Lower leg skin (tissue), 4 donors: ENCODE results near the gene ZNF618. TPM values are rescaled to one million over a fixed set of nuclear protein-coding genes. Genes with fewer than 3 reads are reported as not detected.

Source experiments
- DNase-seq, 2 donors: peaks; one replicate each; pipeline ENCODE4 v3.0.0-alpha.2; 2019; ENCODE audit warnings: low spot score in 2 of 2
- H3K4me3 ChIP-seq: fragments of 200-600 bp; sonication (generic); 2 replicates; pipeline ENCODE4 v1.5.1; 2017; ENCODE audit warnings: mild to moderate bottlenecking, low read depth; ENCODE audit not compliant: poor library complexity, severe bottlenecking
- CTCF ChIP-seq, 3 donors: fragments of 450-650 bp; IDR thresholded peaks; one replicate each; pipeline ENCODE4 v1.5.1; 2016; ENCODE audit warnings: antibody characterized with exemption in 3 of 3, mild to moderate bottlenecking in 3 of 3, moderate library complexity in 2 of 3
- POLR2A ChIP-seq, 2 donors: fragments of 450-650 bp; IDR thresholded peaks; one replicate each; pipeline ENCODE4 v1.6.1; 2016 to 2017; ENCODE audit warnings: antibody characterized with exemption in 2 of 2, mild to moderate bottlenecking in 1 of 2, moderate library complexity in 1 of 2
- WGBS, 2 donors: methylation state at CpG; one replicate each; pipeline ENCODE4 v1.1.5; 2018; 5-methylcytosine and 5-hydroxymethylcytosine counted together
- intact Hi-C: fragments of 100-400 bp; cut with DNase I; formaldehyde crosslinking; loops from one replicate; pipeline ENCODE4 v1.15.0; 2023; ENCODE audit warnings: low total_unique reads
- total RNA-seq, 4 donors: library from RNA; depleted of rRNA; stranded (reverse); fragments of >200 nt; gene quantifications; one replicate each; pipeline ENCODE4 v1.1.0, GENCODE V29; 2016

The ZNF618 gene
- total RNA-seq, 4 donors from 2014 or later = 1.1 to 4.1 (median 2.5) TPM

- intact Hi-C loops = no loop called here
- peak in 1 of 2 donors; percentile 86 for DNase-seq
- whole genome bisulfite sequencing, 2 donors = 1 to 9% methylated on average over 15 to 22 of the region's 77 CpGs
- H3K4me3 ChIP-seq = peak overlapping the region; percentile 6
- TF ChIP-seq CTCF (IDR thresholded peaks at IDR 0.05) = no peak
- TF ChIP-seq POLR2A (IDR thresholded peaks at IDR 0.05) = no peak
These were observed 222.2 kb downstream of the ZNF618 start for GRCh38 chr9:114098021-114098935.

- DNase-seq = peak in 1 of 2 donors; percentile 84
- WGBS, 2 donors = 37 to 46% methylated on average over 32 of the region's 32 CpGs
- H3K4me3 ChIP-seq = peak within 1 kb of the TSS; percentile 6
- TF ChIP-seq CTCF (IDR thresholded peaks at IDR 0.05) = no peak
- TF ChIP-seq POLR2A (IDR thresholded peaks at IDR 0.05) = no peak
- intact Hi-C loops = no loop called here
These were observed 223.0 kb downstream of the ZNF618 start, which contains the start of gene KIF12 for GRCh38 chr9:114098936-114099668. KIF12 (minus strand) TSS chr9:114099292; CDS start chr9:114099276, 16 bp downstream.

- DNase-seq = peak in 1 of 2 donors; percentile 66
- no peak overlapping the region for H3K4me3 ChIP-seq
- intact Hi-C loops = no loop called here
- WGBS, 2 donors = 64 to 84% methylated on average over 2 of the region's 2 CpGs
- no peak for TF ChIP-seq CTCF (IDR thresholded peaks at IDR 0.05)
- no peak for TF ChIP-seq POLR2A (IDR thresholded peaks at IDR 0.05)
These were observed 223.7 kb downstream of the ZNF618 start for GRCh38 chr9:114099669-114100270.

GRCh38 chr9:114100536-114100935 lies 224.4 kb downstream of the ZNF618 start:
- 88 to 91% methylated on average over 1 of the region's 1 CpG for WGBS, 2 donors
- TF ChIP-seq CTCF (IDR thresholded peaks at IDR 0.05) = no peak
- TF ChIP-seq POLR2A (IDR thresholded peaks at IDR 0.05) = no peak
- intact Hi-C loops = no loop called here
- no peak for DNase-seq
- H3K4me3 ChIP-seq = no peak overlapping the region

- intact Hi-C loops = no loop called here
These were observed 226.4 kb downstream of the ZNF618 start for GRCh38 chr9:114102484-114102883.

More at GRCh38 chr9:114102484-114102883, 226.4 kb downstream of the ZNF618 start:
- DNase-seq = no peak
- no peak for TF ChIP-seq CTCF (IDR thresholded peaks at IDR 0.05)
- TF ChIP-seq POLR2A (IDR thresholded peaks at IDR 0.05) = no peak
- no peak overlapping the region for H3K4me3 ChIP-seq
